ENCODE results near the gene MAP3K3. TPM values are rescaled to one million over a fixed set of nuclear protein-coding genes. Genes with fewer than 3 reads are reported as not detected.

The MAP3K3 gene
- total and polyA plus RNA-seq, 9 of the 15 experiments (the other 6 are each of a cell fraction or from before 2014, with no cell fraction given) = 0.69 to 16.5 (median 12.1) TPM

GRCh38 chr17:63681530-63681929 lies 59.3 kb downstream of the MAP3K3 start:
- Histone ChIP-seq H3K9ac (ENCODE audit: insufficient read depth in 1 of 2, low read depth in 2 of 2, low read length in 2 of 2) (0 out of 4 replicates have a peak overlapping the region, but pooled peaks of 1 of the 2 experiments have one; percentile 24), H2AFZ (ENCODE audit: low read depth, low read length) (no peak overlapping the region), H3K9me1 (ENCODE audit: control insufficient read depth, insufficient read depth, low read length) (no peaks in the 10 kb centered on the region), H3K27me3 (ENCODE audit: control insufficient read depth in 2 of 2, insufficient read depth in 2 of 2, low read length in 2 of 2) (no peaks in the 10 kb centered on the region), H3K9me3 (replicated peaks; ENCODE audit: control insufficient read depth, insufficient read depth, low read depth, low read length) (no peaks in the 10 kb centered on the region), H4K20me1 (replicated peaks; ENCODE audit: control insufficient read depth, insufficient read depth, low read length) (no peaks in the 10 kb centered on the region), H3K27ac (ENCODE audit: extremely low read depth, low read depth, low read length) (no peak overlapping the region), H3K4me1 (replicated peaks in 1 of 2; ENCODE audit: control insufficient read depth in 2 of 2, insufficient read depth in 2 of 2, low read length in 2 of 2) (peaks cover 0 to 3% of the 10 kb centered on the region in 2 experiments; a peak in 2 of 5 replicates), H3K79me2 (ENCODE audit: control insufficient read depth, insufficient read depth, low read length) (no peaks in the 10 kb centered on the region), H3K4me3 (no peak overlapping the region), H3K4me2 (ENCODE audit: insufficient read depth, low read length) (no peak overlapping the region), H3K36me3 (ENCODE audit: control insufficient read depth, insufficient read depth, low read length) (peaks cover 25% of the 10 kb centered on the region; the same call in 2 of the 3 replicates)
- BruUV-seq (replicated peaks) = no TSS peak
- intact Hi-C loops (cut with micrococcal nuclease) (no loop called here), in situ Hi-C loops (cut with MboI) (no loop called here)
- DNase-seq (ENCODE audit: extremely low read depth in 1 of 4, low spot score in 3 of 4) (no peak), ATAC-seq (no peak), FAIRE-seq (no peak)
- TF ChIP-seq ZNF512 (tag; IDR thresholded peaks at IDR 0.05) (no peak), MTA2 (IDR thresholded peaks at IDR 0.05; ENCODE audit: low read depth) (no peak), PCBP2 (IDR thresholded peaks at IDR 0.05; ENCODE audit: low read depth, low read length, poor library complexity, severe bottlenecking) (no peak), HIVEP1 (CRISPR knock-in tag; IDR thresholded peaks at IDR 0.05) (no peak), ZNF232 (CRISPR knock-in tag; IDR thresholded peaks at IDR 0.05) (no peak), HNRNPUL1 (IDR thresholded peaks at IDR 0.05; ENCODE audit: low read length) (no peak), WHSC1 (IDR thresholded peaks at IDR 0.05; ENCODE audit: low read length) (no peak), PTTG1 (tag; IDR thresholded peaks at IDR 0.05; ENCODE audit: low read depth) (no peak), IFI16 (CRISPR knock-in tag; IDR thresholded peaks at IDR 0.05) (no peak), MYC (IDR thresholded peaks at IDR 0.05; ENCODE audit: low read depth, low read length) (no peak), MYC (CRISPR knock-in tag; IDR thresholded peaks at IDR 0.05; ENCODE audit: borderline replicate concordance, low read depth) (no peak), FOXA1 (IDR thresholded peaks at IDR 0.05; ENCODE audit: borderline replicate concordance) (no peak)
- TF ChIP-seq, protein P1, sequence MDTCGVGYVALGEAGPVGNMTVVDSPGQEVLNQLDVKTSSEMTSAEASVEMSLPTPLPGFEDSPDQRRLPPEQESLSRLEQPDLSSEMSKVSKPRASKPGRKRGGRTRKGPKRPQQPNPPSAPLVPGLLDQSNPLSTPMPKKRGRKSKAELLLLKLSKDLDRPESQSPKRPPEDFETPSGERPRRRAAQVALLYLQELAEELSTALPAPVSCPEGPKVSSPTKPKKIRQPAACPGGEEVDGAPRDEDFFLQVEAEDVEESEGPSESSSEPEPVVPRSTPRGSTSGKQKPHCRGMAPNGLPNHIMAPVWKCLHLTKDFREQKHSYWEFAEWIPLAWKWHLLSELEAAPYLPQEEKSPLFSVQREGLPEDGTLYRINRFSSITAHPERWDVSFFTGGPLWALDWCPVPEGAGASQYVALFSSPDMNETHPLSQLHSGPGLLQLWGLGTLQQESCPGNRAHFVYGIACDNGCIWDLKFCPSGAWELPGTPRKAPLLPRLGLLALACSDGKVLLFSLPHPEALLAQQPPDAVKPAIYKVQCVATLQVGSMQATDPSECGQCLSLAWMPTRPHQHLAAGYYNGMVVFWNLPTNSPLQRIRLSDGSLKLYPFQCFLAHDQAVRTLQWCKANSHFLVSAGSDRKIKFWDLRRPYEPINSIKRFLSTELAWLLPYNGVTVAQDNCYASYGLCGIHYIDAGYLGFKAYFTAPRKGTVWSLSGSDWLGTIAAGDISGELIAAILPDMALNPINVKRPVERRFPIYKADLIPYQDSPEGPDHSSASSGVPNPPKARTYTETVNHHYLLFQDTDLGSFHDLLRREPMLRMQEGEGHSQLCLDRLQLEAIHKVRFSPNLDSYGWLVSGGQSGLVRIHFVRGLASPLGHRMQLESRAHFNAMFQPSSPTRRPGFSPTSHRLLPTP (IDR thresholded peaks at IDR 0.05; ENCODE audit: borderline replicate concordance, extremely low read depth, insufficient read length) = no peak
- ChIA-PET POLR2A (no interaction called here), CTCF (ENCODE audit: low intra/inter-chr PET ratio) (no interaction called here)
- WGBS (ENCODE audit: insufficient coverage, low coverage, missing lambda C conversion rate) = 77% methylated on average over 8 of the region's 8 CpGs
